PC-9 (cell line): ENCODE measurements around the gene GOLGA6L10. TPM values are rescaled to one million over a fixed set of nuclear protein-coding genes. Genes with fewer than 3 reads are reported as not detected.
"Not testable (repeated sequence)": the region's sequence is repeated elsewhere in the genome, so short reads cannot be mapped to it uniquely, and the experiment has no call there.

ENCODE experiments used
- BruUV-seq: library from RNA; stranded (reverse); fragments of 400-500 nt; replicated peaks from 2 replicates; lab custom pipeline; 2021; lab: Mats Ljungman, UMichigan
- CTCF ChIA-PET: fragments of 300-600 bp; sonication (Branson Sonifier 250); formaldehyde crosslinking; loops from one replicate; lab custom pipeline; 2022; ENCODE audit warnings: antibody characterized with exemption; lab: Charles Lee
- POLR2A ChIA-PET: fragments of 300-600 bp; sonication (Branson Sonifier 250); formaldehyde crosslinking; loops from one replicate; lab custom pipeline; 2022; ENCODE audit warnings: antibody characterized with exemption; ENCODE audit not compliant: unreplicated experiment; lab: Charles Lee
- DNase-seq, 2 experiments: peaks; one replicate each; pipeline versions ENCODE4 v3.0.0 to v3.0.0-alpha.2; 2015 to 2022; ENCODE audit warnings: mixed read lengths in 1 of 2
- H2AFZ ChIP-seq: fragments of 200-600 bp; sonication (generic); 2 replicates; pipeline ENCODE4 v1.8.1; 2017; ENCODE audit warnings: antibody characterized with exemption
- H3F3A ChIP-seq: fragments of 200-600 bp; sonication (generic); 2 replicates; pipeline ENCODE4 v1.8.1; 2017; ENCODE audit warnings: antibody characterized with exemption, mild to moderate bottlenecking, low read depth; ENCODE audit not compliant: insufficient read depth
- H3K27ac ChIP-seq: fragments of 200-600 bp; sonication (generic); 2 replicates; pipeline ENCODE4 v1.6.1; 2016; ENCODE audit warnings: mixed run types
- H3K27me3 ChIP-seq: fragments of 200-600 bp; sonication (generic); 2 replicates; pipeline ENCODE4 v1.6.1; 2016; ENCODE audit warnings: low read depth, mixed run types; ENCODE audit not compliant: insufficient read depth
- H3K36me3 ChIP-seq: fragments of 200-600 bp; sonication (generic); 2 replicates; pipeline ENCODE4 v1.6.1; 2016; ENCODE audit warnings: low read depth, mixed run types
- H3K4me1 ChIP-seq: fragments of 200-600 bp; sonication (generic); replicated peaks from 2 replicates; pipeline ENCODE4 v1.6.1; 2016; ENCODE audit warnings: mixed run types; ENCODE audit not compliant: insufficient read depth
- H3K4me2 ChIP-seq: fragments of 200-600 bp; sonication (generic); 2 replicates; pipeline ENCODE4 v1.6.1; 2017; ENCODE audit warnings: mixed run types
- H3K4me3 ChIP-seq: fragments of 200-600 bp; sonication (generic); 2 replicates; pipeline ENCODE4 v1.6.1; 2016; ENCODE audit warnings: mixed run types
- H3K79me2 ChIP-seq: fragments of 200-600 bp; sonication (generic); 2 replicates; pipeline ENCODE4 v1.6.1; 2017; ENCODE audit warnings: low read depth, mixed run types
- H3K9me2 ChIP-seq: fragments of 200-600 bp; sonication (generic); 2 replicates; pipeline ENCODE4 v1.8.1; 2017; ENCODE audit warnings: mild to moderate bottlenecking; ENCODE audit not compliant: insufficient read depth
- H3K9me3 ChIP-seq: fragments of 200-600 bp; sonication (generic); 2 replicates; pipeline ENCODE4 v1.8.1; 2016; ENCODE audit warnings: low read depth; ENCODE audit not compliant: insufficient read depth
- H4K20me1 ChIP-seq: fragments of 200-600 bp; sonication (generic); 2 replicates; pipeline ENCODE4 v1.8.1; 2017; ENCODE audit not compliant: insufficient read depth
- EZH2 ChIP-seq: fragments of 200-600 bp; sonication (generic); IDR thresholded peaks from 2 replicates; pipeline ENCODE4 v1.8.0; 2017; ENCODE audit warnings: antibody characterized with exemption, low read depth
- intact Hi-C: fragments of 100-400 bp; cut with micrococcal nuclease; formaldehyde crosslinking; loops from one replicate; pipeline ENCODE4 v1.10.0; 2022; ENCODE audit not compliant: unreplicated experiment
- total RNA-seq: library from RNA; stranded (reverse); gene quantifications from 2 replicates; pipeline ENCODE4 v1.2.3, GENCODE V29; 2021
- TF ChIP-seq, protein P1 (sequence below): fragments of 200-600 bp; sonication (generic); conservative IDR thresholded peaks from 2 replicates; pipeline ENCODE4 v1.6.1; 2017; ENCODE audit warnings: mixed run types, antibody characterized with exemption, mild to moderate bottlenecking, moderate library complexity

The GOLGA6L10 gene
- total RNA-seq, 1 experiment from 2014 or later = 2.2 TPM

DNA sequence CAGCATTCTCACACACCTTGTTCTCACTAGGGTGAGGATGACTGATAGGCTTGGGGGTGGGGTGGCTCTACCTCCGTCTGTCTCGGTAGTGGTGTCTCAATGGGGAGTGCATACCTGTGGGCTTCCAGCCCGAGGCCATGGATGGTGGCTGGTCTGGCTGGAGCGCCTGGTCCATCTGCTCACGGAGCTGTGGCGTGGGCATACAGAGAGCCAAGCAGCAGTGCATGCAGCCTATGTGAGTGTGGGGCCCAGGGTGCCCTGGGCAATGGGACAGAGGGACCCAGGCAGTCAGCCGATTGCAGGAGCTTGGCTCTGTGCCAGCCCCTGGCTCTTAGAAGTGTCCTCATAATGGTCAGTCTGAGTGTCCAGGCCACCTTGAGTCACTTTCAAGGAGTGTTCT, 31.8 kb downstream of the GOLGA6L10 start:
- intact Hi-C loops, CTCF ChIA-PET, POLR2A ChIA-PET, H3K9me3 ChIP-seq, H3K4me1 ChIP-seq, H3K4me3 ChIP-seq, H3K27me3 ChIP-seq, H4K20me1 ChIP-seq, H3K4me2 ChIP-seq, H3F3A ChIP-seq, H2AFZ ChIP-seq, H3K9me2 ChIP-seq, H3K27ac ChIP-seq, H3K36me3 ChIP-seq, BruUV-seq, DNase-seq, H3K79me2 ChIP-seq: not testable (repeated sequence)

- DNase-seq = no peak
- Histone ChIP-seq H3K27me3 (no peaks in the 10 kb centered on the region), H3F3A (no peaks in the 10 kb centered on the region), H3K36me3 (no peaks in the 10 kb centered on the region), H3K4me1 (no peaks in the 10 kb centered on the region), H3K4me3 (no peak overlapping the region), H3K9me2 (no peaks in the 10 kb centered on the region), H3K4me2 (no peak overlapping the region), H4K20me1 (no peaks in the 10 kb centered on the region), H3K9me3 (no peaks in the 10 kb centered on the region), H2AFZ (no peak overlapping the region), H3K27ac (no peak overlapping the region), H3K79me2 (no peaks in the 10 kb centered on the region)
- no peak for TF ChIP-seq EZH2
- TF ChIP-seq, protein P1, sequence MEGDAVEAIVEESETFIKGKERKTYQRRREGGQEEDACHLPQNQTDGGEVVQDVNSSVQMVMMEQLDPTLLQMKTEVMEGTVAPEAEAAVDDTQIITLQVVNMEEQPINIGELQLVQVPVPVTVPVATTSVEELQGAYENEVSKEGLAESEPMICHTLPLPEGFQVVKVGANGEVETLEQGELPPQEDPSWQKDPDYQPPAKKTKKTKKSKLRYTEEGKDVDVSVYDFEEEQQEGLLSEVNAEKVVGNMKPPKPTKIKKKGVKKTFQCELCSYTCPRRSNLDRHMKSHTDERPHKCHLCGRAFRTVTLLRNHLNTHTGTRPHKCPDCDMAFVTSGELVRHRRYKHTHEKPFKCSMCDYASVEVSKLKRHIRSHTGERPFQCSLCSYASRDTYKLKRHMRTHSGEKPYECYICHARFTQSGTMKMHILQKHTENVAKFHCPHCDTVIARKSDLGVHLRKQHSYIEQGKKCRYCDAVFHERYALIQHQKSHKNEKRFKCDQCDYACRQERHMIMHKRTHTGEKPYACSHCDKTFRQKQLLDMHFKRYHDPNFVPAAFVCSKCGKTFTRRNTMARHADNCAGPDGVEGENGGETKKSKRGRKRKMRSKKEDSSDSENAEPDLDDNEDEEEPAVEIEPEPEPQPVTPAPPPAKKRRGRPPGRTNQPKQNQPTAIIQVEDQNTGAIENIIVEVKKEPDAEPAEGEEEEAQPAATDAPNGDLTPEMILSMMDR = no peak
- intact Hi-C loops = no loop called here
- POLR2A ChIA-PET = no interaction called here
- no TSS peak for BruUV-seq
- CTCF ChIA-PET = no interaction called here
Observed at GRCh38 chr15:82317091-82317489, 32.2 kb downstream of the GOLGA6L10 start.

- POLR2A ChIA-PET, H4K20me1 ChIP-seq, H3K9me3 ChIP-seq, DNase-seq, intact Hi-C loops, BruUV-seq, H3K4me3 ChIP-seq, H3K9me2 ChIP-seq, H3K79me2 ChIP-seq, H3F3A ChIP-seq, H3K4me2 ChIP-seq, H3K27ac ChIP-seq, CTCF ChIA-PET, H3K36me3 ChIP-seq, H2AFZ ChIP-seq, H3K4me1 ChIP-seq, H3K27me3 ChIP-seq: not testable (repeated sequence)
Observed at GRCh38 chr15:82316247-82317090, 32.8 kb downstream of the GOLGA6L10 start.

- TF ChIP-seq, protein P1 = no peak
- TF ChIP-seq EZH2 = no peak
- no peaks in the 10 kb centered on the region for H3K9me3 ChIP-seq
- H3K4me1 ChIP-seq = no peaks in the 10 kb centered on the region
- H3K4me2 ChIP-seq = no peak overlapping the region
- no peak for DNase-seq
- no peaks in the 10 kb centered on the region for H3K9me2 ChIP-seq
- no TSS peak for BruUV-seq
- no peak overlapping the region for H2AFZ ChIP-seq
- H3K79me2 ChIP-seq = no peaks in the 10 kb centered on the region
- no peaks in the 10 kb centered on the region for H4K20me1 ChIP-seq
- H3K27ac ChIP-seq = no peak overlapping the region
- intact Hi-C loops = no loop called here
- CTCF ChIA-PET = no interaction called here
- POLR2A ChIA-PET = no interaction called here
- peaks cover 2% of the 10 kb centered on the region; the same call in 1 of the 2 replicates for H3K27me3 ChIP-seq
- H3K36me3 ChIP-seq = no peaks in the 10 kb centered on the region
- H3K4me3 ChIP-seq = no peak overlapping the region
- H3F3A ChIP-seq = no peaks in the 10 kb centered on the region
Observed at GRCh38 chr15:82315519-82316246, 33.6 kb downstream of the GOLGA6L10 start.
